NCI-H226 (cell line): Measurements from ENCODE around the gene TMEM25.
"Not testable (repeated sequence)": the region's sequence is repeated elsewhere in the genome, so short reads cannot be mapped to it uniquely, and the experiment has no call there.

ENCODE experiments used
- DNase-seq: peaks from one replicate; pipeline ENCODE4 v3.0.0-alpha.2; 2015

Gene TMEM25

DNA sequence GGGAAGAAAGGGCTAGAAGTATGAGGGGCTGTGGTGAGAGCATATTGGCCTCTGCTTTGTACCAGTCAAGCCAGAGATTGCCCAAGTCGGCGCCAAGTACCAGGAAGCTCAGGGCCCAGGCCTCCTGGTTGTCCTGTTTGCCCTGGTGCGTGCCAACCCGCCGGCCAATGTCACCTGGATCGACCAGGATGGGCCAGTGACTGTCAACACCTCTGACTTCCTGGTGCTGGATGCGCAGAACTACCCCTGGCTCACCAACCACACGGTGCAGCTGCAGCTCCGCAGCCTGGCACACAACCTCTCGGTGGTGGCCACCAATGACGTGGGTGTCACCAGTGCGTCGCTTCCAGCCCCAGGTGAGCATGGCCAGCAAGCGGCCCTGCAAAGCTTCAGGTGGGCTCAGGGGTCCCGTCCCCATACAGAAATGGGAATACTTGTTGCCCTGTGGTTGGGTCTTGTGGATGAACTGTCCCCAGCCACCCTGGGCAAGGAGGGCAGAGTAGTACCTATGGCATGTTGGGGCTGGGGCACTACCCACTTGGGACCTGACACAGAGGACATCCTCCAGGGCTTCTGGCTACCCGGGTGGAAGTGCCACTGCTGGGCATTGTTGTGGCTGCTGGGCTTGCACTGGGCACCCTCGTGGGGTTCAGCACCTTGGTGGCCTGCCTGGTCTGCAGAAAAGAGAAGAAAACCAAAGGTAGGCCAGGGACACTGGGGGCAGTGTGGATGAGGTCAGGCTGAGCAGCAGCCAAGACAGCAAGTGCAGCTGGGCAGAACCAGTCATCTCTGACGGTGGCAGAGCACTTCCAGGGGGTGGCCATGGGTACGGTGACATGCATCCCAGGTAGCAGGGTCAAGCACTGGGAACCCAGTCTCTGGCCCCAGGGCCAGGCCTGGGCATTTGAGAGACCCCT is 2.1 kb downstream of the TMEM25 start:
- DNase-seq, result no peak

DNA sequence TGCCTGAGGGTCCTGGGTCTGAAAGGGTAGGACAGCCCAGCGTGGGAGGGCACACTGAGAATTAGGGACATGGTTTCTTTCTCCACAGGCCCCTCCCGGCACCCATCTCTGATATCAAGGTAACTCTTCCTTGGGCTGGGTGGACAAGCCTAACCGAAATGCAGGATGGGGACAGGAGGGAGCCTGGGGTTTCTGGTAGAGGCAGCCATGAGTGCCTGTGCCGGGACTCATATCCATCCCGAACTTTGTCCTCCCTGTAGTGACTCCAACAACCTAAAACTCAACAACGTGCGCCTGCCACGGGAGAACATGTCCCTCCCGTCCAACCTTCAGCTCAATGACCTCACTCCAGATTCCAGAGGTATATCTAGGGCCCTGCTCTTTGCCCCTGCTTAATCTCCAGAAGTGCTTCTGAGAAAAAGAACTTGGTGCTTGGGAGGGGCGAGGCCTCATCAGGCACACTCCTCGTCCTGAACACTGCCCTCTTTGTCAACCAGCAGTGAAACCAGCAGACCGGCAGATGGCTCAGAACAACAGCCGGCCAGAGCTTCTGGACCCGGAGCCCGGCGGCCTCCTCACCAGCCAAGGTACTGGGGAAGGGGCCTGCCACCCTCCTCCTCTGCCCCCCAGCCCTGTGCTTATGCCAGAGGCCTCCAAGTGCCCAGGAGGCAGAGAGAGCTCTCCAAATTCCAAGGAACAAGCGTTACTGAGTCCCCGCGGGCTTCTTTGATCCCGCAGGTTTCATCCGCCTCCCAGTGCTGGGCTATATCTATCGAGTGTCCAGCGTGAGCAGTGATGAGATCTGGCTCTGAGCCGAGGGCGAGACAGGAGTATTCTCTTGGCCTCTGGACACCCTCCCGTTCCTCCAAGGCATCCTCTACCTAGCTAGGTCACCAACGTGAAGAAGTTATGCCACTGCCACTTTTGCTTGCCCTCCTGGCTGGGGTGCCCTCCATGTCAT is 3.1 kb downstream of the TMEM25 start:
- no peak for DNase-seq

DNA sequence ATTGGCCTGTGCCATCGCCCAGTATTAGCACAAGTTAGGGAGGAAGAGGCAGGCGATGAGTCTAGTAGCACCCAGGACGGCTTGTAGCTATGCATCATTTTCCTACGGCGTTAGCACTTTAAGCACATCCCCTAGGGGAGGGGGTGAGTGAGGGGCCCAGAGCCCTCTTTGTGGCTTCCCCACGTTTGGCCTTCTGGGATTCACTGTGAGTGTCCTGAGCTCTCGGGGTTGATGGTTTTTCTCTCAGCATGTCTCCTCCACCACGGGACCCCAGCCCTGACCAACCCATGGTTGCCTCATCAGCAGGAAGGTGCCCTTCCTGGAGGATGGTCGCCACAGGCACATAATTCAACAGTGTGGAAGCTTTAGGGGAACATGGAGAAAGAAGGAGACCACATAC is 4.3 kb downstream of the TMEM25 start:
- DNase-seq, result no peak

DNA sequence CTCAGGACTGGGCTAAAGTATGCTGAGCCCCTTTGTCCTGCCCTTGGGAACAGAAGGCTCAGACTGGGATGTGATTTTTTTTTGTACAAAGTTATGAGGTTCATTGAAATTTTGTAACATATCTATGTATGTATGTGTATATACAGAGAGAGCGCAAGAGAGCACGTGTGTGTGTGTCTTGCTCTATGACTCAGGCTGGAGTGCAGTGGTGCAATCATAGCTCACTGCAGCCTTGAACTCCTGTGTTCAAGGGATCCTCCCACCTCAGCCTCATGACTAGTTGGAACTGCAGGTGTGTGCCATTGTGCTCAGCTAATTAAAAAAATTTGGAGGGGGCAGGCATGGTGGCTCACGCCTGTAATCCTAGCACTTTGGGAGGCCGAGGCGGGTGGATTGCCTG is 5.7 kb downstream of the TMEM25 start:
- DNase-seq, result peak; percentile 50

DNA sequence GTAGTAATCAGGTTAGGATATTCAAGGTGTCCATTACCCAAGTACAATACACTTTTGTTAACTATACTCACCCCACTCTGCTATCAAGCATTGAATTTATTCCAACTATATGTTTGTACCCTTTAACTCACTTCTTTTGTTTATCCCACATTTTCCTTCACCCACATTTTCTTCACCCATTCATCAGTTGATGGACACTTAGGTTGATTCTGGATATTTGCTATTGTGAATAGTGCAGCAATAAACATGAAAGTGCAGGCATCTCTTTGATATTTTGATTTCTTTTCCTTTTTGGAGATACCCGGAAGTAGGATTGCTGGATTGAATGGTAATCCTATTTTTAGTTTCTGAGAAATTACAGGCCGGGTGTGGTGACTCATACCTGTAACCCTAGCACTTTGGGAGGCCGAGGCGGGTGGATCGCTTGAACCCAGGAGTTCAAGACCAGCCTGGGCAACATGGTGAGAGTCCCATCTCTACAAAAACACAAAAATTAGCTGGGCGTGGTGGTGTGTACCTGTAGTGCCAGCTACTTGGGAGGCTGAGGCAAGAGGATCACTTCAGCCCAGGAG is 6.5 kb downstream of the TMEM25 start:
- DNase-seq, result no peak

DNA sequence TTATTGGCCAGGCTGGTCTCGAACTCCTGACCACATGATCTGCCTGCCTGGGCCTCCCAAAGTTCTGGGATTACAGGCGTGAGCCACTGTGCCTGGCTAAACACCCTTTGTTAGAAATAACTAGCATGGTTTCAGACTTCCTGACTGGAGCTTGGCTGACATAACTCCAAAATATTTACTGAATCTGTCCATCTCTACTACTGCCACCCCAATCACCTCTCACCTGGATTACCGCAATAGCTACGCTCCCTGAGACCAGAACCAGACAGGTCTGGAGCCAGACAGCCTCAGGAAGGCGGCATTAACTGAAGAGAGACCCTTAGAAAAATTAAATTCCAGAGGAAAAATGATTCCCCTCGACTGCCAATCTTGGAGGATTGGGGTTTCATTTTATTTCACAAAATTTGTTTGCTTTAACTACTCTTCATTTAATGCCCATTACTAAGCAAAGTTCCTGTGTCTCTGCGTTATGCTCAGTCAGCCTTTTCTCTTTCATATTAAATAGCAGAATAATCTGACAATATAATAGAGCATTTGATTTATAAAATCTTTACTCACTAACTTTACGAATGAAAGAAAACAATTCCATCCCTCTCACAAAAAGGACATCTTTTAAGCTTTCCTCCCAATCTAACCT is 13.1 kb downstream of the TMEM25 start:
- DNase-seq, result no peak

DNA sequence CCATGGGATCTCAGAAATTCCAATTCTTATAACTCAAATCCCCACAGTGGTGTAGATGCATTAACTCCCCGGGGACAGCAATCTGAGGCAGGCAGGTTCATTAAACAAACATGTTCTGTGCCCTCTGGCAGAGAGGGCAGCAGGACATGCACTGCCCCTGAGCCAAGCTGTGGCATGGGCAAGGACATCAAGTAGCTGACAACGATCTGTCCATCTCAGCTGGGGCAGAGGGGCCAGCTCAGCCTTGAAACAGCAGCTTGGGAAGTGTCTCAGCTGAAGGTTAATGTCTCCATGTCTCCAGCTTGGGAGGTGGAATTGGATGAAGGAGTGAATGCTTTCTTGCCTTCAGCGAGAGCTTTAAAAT is 13.6 kb downstream of the TMEM25 start:
- DNase-seq, result no peak

DNA sequence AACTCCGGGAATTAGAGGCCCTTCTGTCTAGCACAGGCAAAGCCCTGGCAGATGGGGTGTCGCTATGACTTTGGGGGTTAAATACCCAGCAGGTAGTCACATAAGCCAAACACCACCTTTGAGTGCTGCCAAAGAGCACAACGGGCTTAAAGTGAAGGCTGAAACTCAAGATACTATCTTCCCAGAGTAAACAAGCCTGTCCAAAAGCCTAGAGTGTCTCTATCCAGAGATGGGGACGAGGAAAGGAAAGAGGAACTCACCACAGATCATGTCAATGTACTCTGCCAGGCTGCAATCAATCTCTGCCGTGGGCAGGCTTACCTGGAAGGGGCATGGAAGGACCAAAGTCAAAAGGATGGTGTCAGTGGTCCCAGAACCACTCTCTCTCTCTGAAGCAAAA is 14.5 kb downstream of the TMEM25 start:
- DNase-seq, result no peak

DNA sequence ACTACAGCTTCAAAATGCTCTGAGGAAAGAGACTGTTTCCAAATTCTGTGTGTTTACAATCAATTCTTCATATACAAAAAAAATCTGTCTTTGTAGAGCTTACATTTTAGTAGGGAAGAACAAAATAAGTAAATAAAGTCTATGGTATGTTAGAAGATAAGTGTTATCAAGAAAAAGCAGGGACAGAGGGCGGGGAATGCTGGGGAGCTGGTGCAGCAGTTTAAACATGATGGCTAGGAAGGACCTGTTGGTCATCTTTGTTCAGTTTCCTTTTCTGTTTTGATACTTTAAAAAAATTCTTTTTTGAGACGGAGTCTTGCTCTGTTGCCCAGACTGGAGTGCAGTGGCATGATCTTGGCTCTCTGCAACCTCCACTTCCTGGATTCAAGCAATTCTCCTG is 16.1 kb downstream of the TMEM25 start:
- no peak for DNase-seq

DNA sequence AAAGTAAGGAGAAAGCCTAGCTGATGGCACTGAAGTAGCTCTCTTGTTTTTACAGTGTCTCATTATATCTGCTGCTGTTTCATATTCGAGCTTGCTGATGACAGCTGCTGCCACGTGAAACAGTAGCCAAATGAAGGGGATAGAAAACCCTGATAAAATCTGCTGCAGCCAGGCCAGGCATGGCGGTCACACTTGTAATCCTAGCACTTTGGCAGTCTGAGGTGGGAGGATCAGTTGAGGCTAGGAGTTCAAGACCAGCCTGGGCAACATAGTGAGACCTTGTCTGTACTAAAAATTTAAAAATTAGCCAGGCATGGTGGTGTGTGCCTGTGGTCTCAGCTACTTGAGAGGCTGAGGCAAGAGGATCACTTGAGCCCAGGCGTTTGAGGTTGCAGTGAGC is 21.3 kb downstream of the TMEM25 start:
- DNase-seq, result no peak

DNA sequence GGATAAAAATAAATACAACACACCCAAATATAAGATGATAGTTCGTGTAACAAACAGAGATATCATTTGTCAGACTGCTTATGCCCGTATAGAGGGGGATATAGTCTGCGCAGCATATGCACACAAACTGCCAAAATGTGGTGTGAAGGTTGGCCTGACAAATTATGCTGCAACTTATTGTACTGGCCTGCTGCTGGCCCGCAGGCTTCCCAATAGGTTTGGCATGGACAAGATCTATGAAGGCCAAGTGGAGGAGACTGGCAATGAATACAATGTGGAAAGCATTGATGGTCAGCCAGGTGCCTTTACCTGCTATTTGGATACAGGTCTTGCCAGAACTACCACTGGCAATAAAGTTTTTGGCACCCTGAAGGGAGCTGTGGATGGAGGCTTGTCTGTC is 29.8 kb downstream of the TMEM25 start:
- no peak for DNase-seq

DNA sequence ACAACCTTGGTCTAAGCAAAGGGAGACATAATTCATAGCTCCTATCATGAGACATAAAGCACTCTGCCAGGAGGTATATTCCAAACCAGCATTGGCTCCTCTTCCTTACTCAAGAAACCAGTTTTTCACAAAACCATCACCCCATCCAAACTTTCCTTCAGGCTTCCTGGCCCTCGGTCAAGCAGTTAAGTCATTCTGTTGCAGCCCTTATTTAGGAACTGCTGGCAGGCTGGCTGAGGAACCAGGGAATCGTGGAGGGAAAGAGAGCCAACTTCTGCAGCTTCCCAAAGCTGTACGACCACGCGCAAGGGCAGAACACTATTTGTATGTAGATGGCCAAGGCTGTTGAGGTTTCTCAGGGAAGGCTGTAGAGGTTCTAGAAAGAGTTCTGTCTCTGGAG is 34.1 kb downstream of the TMEM25 start:
- no peak for DNase-seq

DNA sequence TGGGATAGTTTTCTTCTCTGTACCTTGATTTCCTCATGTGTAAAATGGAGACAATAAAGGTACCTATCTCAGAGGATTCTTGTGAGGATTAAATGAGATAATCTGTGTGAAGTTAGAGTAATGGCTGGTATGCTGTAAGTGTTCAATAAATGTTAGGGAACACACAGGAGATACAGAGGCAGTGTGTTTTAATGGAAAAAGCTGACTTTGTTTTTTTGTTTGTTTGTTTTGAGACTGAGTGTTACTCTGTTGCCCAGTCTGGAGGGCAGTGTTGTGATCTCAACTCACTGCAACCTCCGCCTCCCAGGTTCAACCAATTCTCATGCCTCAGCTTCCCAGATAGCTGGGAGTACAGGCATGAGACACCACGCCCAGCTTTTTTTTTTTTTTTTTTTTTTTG is 38.7 kb downstream of the TMEM25 start:
- no peak for DNase-seq

DNA sequence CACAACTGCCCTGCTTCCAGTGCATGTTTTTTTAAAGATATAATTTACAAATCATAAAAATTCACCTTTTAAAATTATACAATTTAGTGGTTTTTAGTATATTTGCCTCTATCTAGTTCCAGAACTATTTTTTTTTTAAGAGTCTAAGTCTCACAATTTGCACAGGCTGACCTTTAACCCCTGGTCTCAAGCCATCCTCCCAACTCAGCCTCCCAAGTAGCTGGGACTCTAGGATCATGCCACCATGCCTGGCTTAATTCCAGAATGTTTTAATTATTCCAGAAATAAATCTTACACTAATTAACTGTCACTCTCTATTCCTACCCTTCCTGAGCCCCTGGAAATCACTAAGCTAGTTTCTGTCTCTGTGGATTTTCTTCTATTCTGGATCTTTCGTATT is 39.8 kb downstream of the TMEM25 start:
- DNase-seq, result no peak

DNA sequence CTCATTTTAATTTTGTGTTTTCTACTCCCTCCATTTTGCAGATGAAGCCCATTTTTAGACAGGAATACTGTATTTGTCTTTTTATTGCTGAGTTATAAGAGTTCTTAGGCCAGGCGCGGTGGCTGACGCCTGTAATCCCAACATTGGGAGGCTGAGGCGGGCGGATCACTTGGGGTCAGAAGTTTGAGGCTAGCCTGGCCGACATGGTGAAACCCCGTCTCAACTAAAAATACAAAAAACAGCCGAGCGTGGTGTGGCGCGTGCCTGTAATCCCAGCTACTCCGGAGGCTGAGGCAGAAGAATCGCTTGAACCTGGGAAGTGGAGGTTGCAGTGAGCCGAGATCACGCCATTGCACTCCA is 40.7 kb downstream of the TMEM25 start:
- not testable (repeated sequence) for DNase-seq

DNA sequence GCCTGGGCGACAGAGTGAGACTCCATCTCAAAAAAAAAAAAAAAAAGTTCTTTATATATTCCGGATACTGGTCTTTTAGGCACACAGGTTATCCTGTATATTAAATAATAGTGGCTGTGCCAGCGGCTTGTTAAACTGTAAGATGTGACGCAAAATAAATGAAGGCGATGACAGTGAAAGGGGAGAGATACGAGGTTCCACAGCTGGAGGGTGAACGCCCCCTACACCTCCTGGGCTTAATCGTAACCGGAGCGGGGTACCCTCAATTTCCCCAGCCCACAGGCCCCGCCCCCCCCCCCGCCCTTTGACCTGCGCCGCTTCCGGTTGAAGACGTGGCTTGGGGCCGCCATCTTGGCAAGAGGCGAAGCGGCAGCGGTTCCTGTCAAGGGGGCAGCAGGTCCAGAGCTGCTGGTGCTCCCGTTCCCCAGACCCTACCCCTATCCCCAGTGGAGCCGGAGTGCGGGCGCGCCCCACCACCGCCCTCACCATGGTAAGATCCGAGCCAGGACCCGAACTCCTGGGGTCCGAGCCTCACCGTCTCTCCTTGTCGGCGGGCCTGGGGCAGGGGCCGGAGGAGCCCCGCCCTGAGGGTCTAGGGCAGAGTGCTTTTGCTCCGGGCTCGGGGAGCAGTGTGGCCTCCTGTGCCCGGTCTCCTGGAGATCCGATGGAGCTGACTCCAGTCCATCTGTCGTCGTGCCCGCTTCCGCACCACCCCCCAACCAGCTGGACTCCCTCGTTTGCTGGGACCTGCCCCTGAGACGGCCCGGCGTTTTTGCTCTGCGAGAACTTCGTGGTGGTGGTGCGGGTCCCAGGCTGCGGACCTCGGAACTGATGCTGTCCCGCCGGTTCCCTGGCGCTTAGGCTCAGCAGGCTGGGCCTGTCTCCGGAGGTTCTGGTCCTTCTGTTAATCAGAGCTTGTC is 41.3 kb downstream of the TMEM25 start, which contains the start of gene ARCN1:
Gene ARCN1 (plus strand): TSS at position 349 of the 920 bp plus-strand sequence. CDS start 139 bp downstream, at position 488.
- peak; percentile 64 for DNase-seq

DNA sequence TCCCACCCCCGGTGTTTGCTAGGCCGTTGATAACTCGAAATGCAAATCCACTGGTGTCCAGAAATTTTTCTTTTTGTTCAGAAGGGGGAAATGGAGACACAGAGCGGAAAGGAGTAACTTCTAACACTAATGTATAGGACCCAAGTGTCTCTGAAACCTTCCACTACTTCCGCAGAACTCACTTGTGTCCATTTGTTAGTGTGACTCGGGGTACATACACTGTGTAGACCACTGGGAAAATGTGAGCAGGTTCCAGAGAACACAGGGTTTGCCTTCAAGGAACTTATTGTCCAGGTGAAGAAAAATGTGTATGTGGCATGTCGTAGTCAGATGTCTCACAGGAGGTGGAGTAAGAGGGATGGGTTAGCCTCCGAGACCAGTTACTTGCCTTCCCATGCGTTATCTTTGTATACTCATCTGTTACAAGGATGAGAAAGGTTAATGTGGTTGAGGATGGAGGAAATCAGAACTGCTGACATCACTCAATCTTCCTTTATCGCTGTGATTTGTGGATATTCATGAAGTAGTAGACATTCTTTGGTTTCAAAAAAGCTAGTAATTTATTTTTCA is 42.1 kb downstream of the TMEM25 start:
- DNase-seq, result peak; percentile 32

DNA sequence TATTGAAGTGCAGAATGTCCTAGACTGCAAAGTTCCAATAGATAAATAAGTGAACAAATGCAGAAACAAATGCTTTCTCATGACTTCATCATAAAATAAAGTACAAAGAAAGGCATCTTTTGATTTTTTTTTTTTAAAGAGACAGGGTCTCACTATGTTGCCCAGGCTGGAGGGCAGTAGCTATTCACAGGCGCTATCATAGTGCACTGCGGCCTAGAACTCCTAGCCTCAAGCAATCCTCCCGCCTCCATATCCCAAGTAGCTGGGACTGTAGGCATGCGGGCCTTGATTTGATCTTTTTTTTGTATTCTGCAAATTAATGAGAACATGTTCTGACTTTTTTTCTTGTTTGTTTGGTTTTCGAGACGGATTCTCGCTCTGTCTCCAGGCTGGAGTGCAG is 43.6 kb downstream of the TMEM25 start:
- DNase-seq, result no peak

DNA sequence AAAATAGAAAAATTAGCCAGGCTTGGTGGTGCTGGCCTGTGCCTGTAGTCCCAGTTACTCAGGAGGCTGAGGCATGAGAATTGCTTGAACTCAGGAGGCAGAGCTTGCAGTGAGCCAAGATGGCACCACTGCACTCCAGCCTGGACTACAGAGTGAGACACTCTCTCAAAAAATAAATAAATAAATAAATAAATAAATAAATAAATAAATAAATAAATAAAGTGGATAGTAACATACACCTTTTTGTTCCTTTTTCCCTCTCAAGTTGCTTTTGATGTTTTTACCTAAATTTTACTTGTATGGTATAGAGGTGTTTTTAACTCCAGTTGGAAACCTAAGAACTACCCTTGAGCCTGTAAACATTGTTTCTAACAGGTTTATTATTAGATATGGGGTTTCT is 47.0 kb downstream of the TMEM25 start:
- not testable (repeated sequence) for DNase-seq

DNA sequence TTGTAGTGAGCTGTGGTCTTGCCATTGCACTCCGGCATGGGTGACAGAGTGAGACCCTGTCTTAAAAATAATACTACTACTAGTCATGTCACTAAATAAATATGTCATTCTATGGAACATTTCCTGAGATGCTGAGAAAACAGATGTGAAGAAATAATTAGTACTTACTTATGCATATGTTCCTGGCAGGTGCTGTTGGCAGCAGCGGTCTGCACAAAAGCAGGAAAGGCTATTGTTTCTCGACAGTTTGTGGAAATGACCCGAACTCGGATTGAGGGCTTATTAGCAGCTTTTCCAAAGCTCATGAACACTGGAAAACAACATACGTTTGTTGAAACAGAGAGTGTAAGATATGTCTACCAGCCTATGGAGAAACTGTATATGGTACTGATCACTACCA is 50.1 kb downstream of the TMEM25 start:
- DNase-seq, result no peak
